A673 (cell line): ENCODE results near the gene GATA6.

ENCODE experiments used
- EZH2 ChIP-seq: fragments of 200-600 bp; sonication (generic); IDR thresholded peaks from 2 replicates; pipeline ENCODE4 v1.6.1; 2017; ENCODE audit warnings: borderline replicate concordance, low read depth, mild to moderate bottlenecking, mixed read lengths, antibody characterized with exemption, low read length; ENCODE audit not compliant: poor library complexity, severe bottlenecking
- TF ChIP-seq, protein P1 (sequence below): fragments of 300-800, 200-600 bp; sonication (generic); conservative IDR thresholded peaks from 2 replicates; pipeline ENCODE4 v1.5.1; 2017; ENCODE audit warnings: low read depth, mild to moderate bottlenecking, antibody characterized with exemption, low read length, moderate library complexity, mixed read lengths

DNA sequence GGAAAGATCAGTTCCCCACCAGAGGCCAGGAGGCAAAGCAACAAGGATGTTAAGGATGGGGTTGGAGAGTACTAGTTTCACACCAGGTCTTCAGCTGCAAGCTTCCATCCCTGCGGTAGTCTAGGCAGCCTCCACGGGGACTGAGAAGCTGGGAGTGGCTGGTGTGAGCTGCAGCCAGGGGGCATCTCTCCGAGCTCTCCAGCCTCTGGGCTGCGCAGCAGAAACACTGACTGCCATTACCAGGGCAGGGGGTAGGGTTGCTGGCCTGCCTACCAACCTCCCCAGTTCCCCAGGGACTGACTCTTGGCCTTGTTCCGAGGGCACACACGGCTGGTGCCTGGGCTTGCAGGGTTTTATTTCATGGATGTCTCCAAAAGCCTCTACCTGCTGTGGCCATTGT is 15.9 kb downstream of the GATA6 start:
- TF ChIP-seq, protein P1, sequence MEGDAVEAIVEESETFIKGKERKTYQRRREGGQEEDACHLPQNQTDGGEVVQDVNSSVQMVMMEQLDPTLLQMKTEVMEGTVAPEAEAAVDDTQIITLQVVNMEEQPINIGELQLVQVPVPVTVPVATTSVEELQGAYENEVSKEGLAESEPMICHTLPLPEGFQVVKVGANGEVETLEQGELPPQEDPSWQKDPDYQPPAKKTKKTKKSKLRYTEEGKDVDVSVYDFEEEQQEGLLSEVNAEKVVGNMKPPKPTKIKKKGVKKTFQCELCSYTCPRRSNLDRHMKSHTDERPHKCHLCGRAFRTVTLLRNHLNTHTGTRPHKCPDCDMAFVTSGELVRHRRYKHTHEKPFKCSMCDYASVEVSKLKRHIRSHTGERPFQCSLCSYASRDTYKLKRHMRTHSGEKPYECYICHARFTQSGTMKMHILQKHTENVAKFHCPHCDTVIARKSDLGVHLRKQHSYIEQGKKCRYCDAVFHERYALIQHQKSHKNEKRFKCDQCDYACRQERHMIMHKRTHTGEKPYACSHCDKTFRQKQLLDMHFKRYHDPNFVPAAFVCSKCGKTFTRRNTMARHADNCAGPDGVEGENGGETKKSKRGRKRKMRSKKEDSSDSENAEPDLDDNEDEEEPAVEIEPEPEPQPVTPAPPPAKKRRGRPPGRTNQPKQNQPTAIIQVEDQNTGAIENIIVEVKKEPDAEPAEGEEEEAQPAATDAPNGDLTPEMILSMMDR = no peak
- TF ChIP-seq EZH2 = no peak
